GM18870 (cell line): ENCODE measurements around the gene PEX14.

Source experiments
- ATAC-seq: cut with Tn5 transposase; IDR thresholded peaks from one replicate; pipeline ENCODE4 v1.9.1; 2021; ENCODE audit warnings: moderate library complexity; ENCODE audit not compliant: unreplicated experiment

The PEX14 gene

GRCh38 chr1:10629816-10630571, 155.2 kb downstream of the PEX14 start:
- ATAC-seq: no peak

- no peak for ATAC-seq
These were observed 155.9 kb downstream of the PEX14 start for GRCh38 chr1:10630661-10631120.

- ATAC-seq: no peak
These were observed 156.5 kb downstream of the PEX14 start for GRCh38 chr1:10631121-10631810.

GRCh38 chr1:10631811-10632593, 157.3 kb downstream of the PEX14 start:
- ATAC-seq: no peak

- ATAC-seq: no peak
These were observed 157.9 kb downstream of the PEX14 start for GRCh38 chr1:10632691-10633090.

GRCh38 chr1:10633416-10633815, 158.7 kb downstream of the PEX14 start:
- no peak for ATAC-seq

GRCh38 chr1:10634075-10634427, 159.3 kb downstream of the PEX14 start:
- no peak for ATAC-seq

- ATAC-seq: no peak
These were observed 159.8 kb downstream of the PEX14 start for GRCh38 chr1:10634428-10635084.

- no peak for ATAC-seq
These were observed 160.5 kb downstream of the PEX14 start for GRCh38 chr1:10635085-10635896.

GRCh38 chr1:10635992-10636391, 161.2 kb downstream of the PEX14 start:
- ATAC-seq: no peak

GRCh38 chr1:10637400-10637799, 162.7 kb downstream of the PEX14 start:
- no peak for ATAC-seq

- ATAC-seq: no peak
These were observed 163.2 kb downstream of the PEX14 start for GRCh38 chr1:10637834-10638558.

GRCh38 chr1:10638559-10639005, 163.8 kb downstream of the PEX14 start:
- ATAC-seq: no peak

- ATAC-seq: no peak
These were observed 164.4 kb downstream of the PEX14 start for GRCh38 chr1:10639011-10639774.

- ATAC-seq: no peak
These were observed 165.2 kb downstream of the PEX14 start for GRCh38 chr1:10639775-10640578.

GRCh38 chr1:10640843-10641553, 166.2 kb downstream of the PEX14 start:
- no peak for ATAC-seq

GRCh38 chr1:10641976-10642375, 167.2 kb downstream of the PEX14 start:
- ATAC-seq: no peak
